Endothelial cell (in vitro differentiated cells): ENCODE measurements around the gene C9orf72. TPM values are rescaled to one million over a fixed set of nuclear protein-coding genes. Genes with fewer than 3 reads are reported as not detected.

Source experiments
- DNase-seq: peaks from one replicate; pipeline ENCODE4 v3.0.0; 2021; ENCODE audit warnings: low spot score
- H3K27ac Mint-ChIP-seq: one replicate; pipeline ENCODE4 v1.8.0; 2021; ENCODE audit warnings: mixed read lengths, inconsistent platforms; ENCODE audit not compliant: unreplicated experiment
- H3K27me3 Mint-ChIP-seq: one replicate; pipeline ENCODE4 v1.8.0; 2021; ENCODE audit warnings: mild to moderate bottlenecking, moderate library complexity, mixed read lengths, inconsistent platforms; ENCODE audit not compliant: unreplicated experiment
- H3K36me3 Mint-ChIP-seq: one replicate; pipeline ENCODE4 v1.8.0; 2021; ENCODE audit warnings: mild to moderate bottlenecking, low read depth, mixed read lengths, inconsistent platforms; ENCODE audit not compliant: unreplicated experiment
- H3K4me1 Mint-ChIP-seq: one replicate; pipeline ENCODE4 v1.8.0; 2021; ENCODE audit warnings: mild to moderate bottlenecking, mixed read lengths, inconsistent platforms; ENCODE audit not compliant: unreplicated experiment
- H3K4me3 Mint-ChIP-seq: one replicate; pipeline ENCODE4 v1.8.0; 2021; ENCODE audit warnings: mild to moderate bottlenecking, mixed read lengths, inconsistent platforms; ENCODE audit not compliant: unreplicated experiment
- H3K9me3 Mint-ChIP-seq: one replicate; pipeline ENCODE4 v1.8.0; 2021; ENCODE audit warnings: mixed read lengths, inconsistent platforms; ENCODE audit not compliant: unreplicated experiment
- CTCF ChIP-seq: fragments of 200-600 bp; sonication (generic); IDR thresholded peaks from one replicate; pipeline ENCODE4 v1.5.0; 2021; ENCODE audit warnings: antibody characterized with exemption; ENCODE audit not compliant: unreplicated experiment
- total RNA-seq: library from RNA; stranded (reverse); fragmentation: NEBNext Ultra II Directional; extraction: Animal tissue kit (Norgen Biotek cat#: 25700); gene quantifications from one replicate; pipeline ENCODE4 v1.2.1, GENCODE V29; 2021; ENCODE audit not compliant: unreplicated experiment

C9orf72 gene
- total RNA-seq, 1 donor from 2014 or later, result 14.7 TPM

GRCh38 chr9:27556470-27556869 is 16.8 kb downstream of the C9orf72 start:
- no peaks in the 10 kb centered on the region for H3K4me1 Mint-ChIP-seq
- no peak overlapping the region for H3K4me3 Mint-ChIP-seq
- no peak for DNase-seq
- no peak overlapping the region for H3K27ac Mint-ChIP-seq
- no peaks in the 10 kb centered on the region for H3K36me3 Mint-ChIP-seq
- H3K9me3 Mint-ChIP-seq, result no peaks in the 10 kb centered on the region
- TF ChIP-seq CTCF, result no peak
- no peaks in the 10 kb centered on the region for H3K27me3 Mint-ChIP-seq

GRCh38 chr9:27554712-27555111 is 18.6 kb downstream of the C9orf72 start:
- no peak for TF ChIP-seq CTCF
- Mint-ChIP-seq H3K27ac (no peak overlapping the region), H3K9me3 (no peaks in the 10 kb centered on the region), H3K4me3 (no peak overlapping the region), H3K36me3 (no peaks in the 10 kb centered on the region), H3K27me3 (no peaks in the 10 kb centered on the region), H3K4me1 (no peaks in the 10 kb centered on the region)
- no peak for DNase-seq

GRCh38 chr9:27549196-27549755 is 24.0 kb downstream of the C9orf72 start:
- no peak for DNase-seq
- no peaks in the 10 kb centered on the region for H3K9me3 Mint-ChIP-seq
- no peak for TF ChIP-seq CTCF

GRCh38 chr9:27548055-27548741 is 25.1 kb downstream of the C9orf72 start:
- no peaks in the 10 kb centered on the region for H3K9me3 Mint-ChIP-seq
- H3K4me1 Mint-ChIP-seq, result no peaks in the 10 kb centered on the region
- no peak overlapping the region for H3K4me3 Mint-ChIP-seq
- H3K27me3 Mint-ChIP-seq, result no peaks in the 10 kb centered on the region
- no peak overlapping the region for H3K27ac Mint-ChIP-seq
- peaks cover 7% of the 10 kb centered on the region for H3K36me3 Mint-ChIP-seq
- peak; percentile 49 for TF ChIP-seq CTCF
- no peak for DNase-seq

More at GRCh38 chr9:27549196-27549755, 24.0 kb downstream of the C9orf72 start:
- Mint-ChIP-seq H3K27ac (no peak overlapping the region), H3K36me3 (peaks cover 5% of the 10 kb centered on the region), H3K4me1 (no peaks in the 10 kb centered on the region), H3K27me3 (no peaks in the 10 kb centered on the region), H3K4me3 (no peak overlapping the region)

GRCh38 chr9:27545471-27545870 is 27.8 kb downstream of the C9orf72 start:
- peaks cover 6% of the 10 kb centered on the region for H3K4me1 Mint-ChIP-seq
- no peaks in the 10 kb centered on the region for H3K9me3 Mint-ChIP-seq
- H3K27ac Mint-ChIP-seq, result no peak overlapping the region
- peaks cover 7% of the 10 kb centered on the region for H3K36me3 Mint-ChIP-seq
- TF ChIP-seq CTCF, result no peak
- no peaks in the 10 kb centered on the region for H3K27me3 Mint-ChIP-seq
- no peak overlapping the region for H3K4me3 Mint-ChIP-seq
- no peak for DNase-seq
